WERI-Rb-1 (cell line): ENCODE data around the gene DDX60.
"Not testable (repeated sequence)": the region's sequence is repeated elsewhere in the genome, so short reads cannot be mapped to it uniquely, and the experiment has no call there.

Experiments
- DNase-seq: peaks from one replicate; pipeline ENCODE4 v3.0.0-alpha.2; 2020
- H3K27ac ChIP-seq: fragments of 250-450 bp; sonication (Bioruptor Pico); 2 replicates; pipeline ENCODE4 v1.5.1; 2020; ENCODE audit warnings: mild to moderate bottlenecking, moderate library complexity
- H3K27me3 ChIP-seq: fragments of 250-450 bp; sonication (Bioruptor Pico); 2 replicates; pipeline ENCODE4 v1.5.1; 2021; ENCODE audit warnings: mild to moderate bottlenecking, low read depth, moderate library complexity; ENCODE audit not compliant: insufficient read depth, severe bottlenecking
- H3K36me3 ChIP-seq: fragments of 250-450 bp; sonication (Bioruptor Pico); 2 replicates; pipeline ENCODE4 v1.5.1; 2020; ENCODE audit warnings: mild to moderate bottlenecking, moderate library complexity
- H3K4me3 ChIP-seq: 2 replicates; pipeline ENCODE4 v1.5.1; 2011; ENCODE audit warnings: low read depth, mild to moderate bottlenecking, control low read depth, low read length
- H3K9me3 ChIP-seq: fragments of 250-450 bp; sonication (Bioruptor Pico); 2 replicates; pipeline ENCODE4 v1.5.1; 2021; ENCODE audit warnings: mild to moderate bottlenecking, moderate library complexity; ENCODE audit not compliant: severe bottlenecking
- CTCF ChIP-seq: IDR thresholded peaks from 2 replicates; pipeline ENCODE4 v1.5.1; 2011; ENCODE audit warnings: low read depth, mild to moderate bottlenecking, control low read depth, inconsistent platforms, low read length

Gene DDX60

GRCh38 chr4:168241953-168242352, 76.6 kb downstream of the DDX60 start:
- Histone ChIP-seq H3K27me3 (no peaks in the 10 kb centered on the region), H3K4me3 (no peak overlapping the region), H3K27ac (no peak overlapping the region), H3K9me3 (peaks cover 18% of the 10 kb centered on the region), H3K36me3 (no peaks in the 10 kb centered on the region)
- DNase-seq: no peak
- no peak for TF ChIP-seq CTCF

GRCh38 chr4:168240821-168241220, 77.7 kb downstream of the DDX60 start:
- Histone ChIP-seq H3K27ac (no peak overlapping the region), H3K9me3 (peaks cover 18% of the 10 kb centered on the region), H3K27me3 (no peaks in the 10 kb centered on the region), H3K36me3 (no peaks in the 10 kb centered on the region), H3K4me3 (no peak overlapping the region)
- no peak for TF ChIP-seq CTCF
- no peak for DNase-seq

GRCh38 chr4:168221301-168221700, 97.3 kb downstream of the DDX60 start:
- Histone ChIP-seq H3K36me3 (no peaks in the 10 kb centered on the region), H3K27me3 (no peaks in the 10 kb centered on the region), H3K9me3 (no peaks in the 10 kb centered on the region), H3K27ac (no peak overlapping the region), H3K4me3 (no peak overlapping the region)
- no peak for TF ChIP-seq CTCF
- no peak for DNase-seq

GRCh38 chr4:168220893-168221292, 97.7 kb downstream of the DDX60 start:
- TF ChIP-seq CTCF: no peak
- Histone ChIP-seq H3K9me3 (no peaks in the 10 kb centered on the region), H3K27ac (no peak overlapping the region), H3K27me3 (no peaks in the 10 kb centered on the region), H3K4me3 (no peak overlapping the region), H3K36me3 (no peaks in the 10 kb centered on the region)
- DNase-seq: no peak

GRCh38 chr4:168218645-168219044, 99.9 kb downstream of the DDX60 start:
- no peak overlapping the region for H3K27ac ChIP-seq
- H3K4me3 ChIP-seq: no peak overlapping the region
- TF ChIP-seq CTCF: no peak
- no peaks in the 10 kb centered on the region for H3K36me3 ChIP-seq
- no peaks in the 10 kb centered on the region for H3K27me3 ChIP-seq
- DNase-seq: no peak
- no peaks in the 10 kb centered on the region for H3K9me3 ChIP-seq

GRCh38 chr4:168213511-168213910, 105.0 kb downstream of the DDX60 start:
- not testable (repeated sequence) for H3K27me3 ChIP-seq, H3K4me3 ChIP-seq, H3K36me3 ChIP-seq, DNase-seq, H3K9me3 ChIP-seq, H3K27ac ChIP-seq
